Gastrocnemius medialis (tissue), 4 donors: ENCODE data around the gene LRMDA.

Experiments used
- CTCF ChIP-seq, 5 experiments: fragments of 450-650 bp in 3 of 5; fragments of 200-600 bp in 2 of 5; sonication (generic) in 2 of 5; IDR thresholded peaks in 4 of 5; conservative IDR thresholded peaks in 1 of 5; 1 replicate in 4 of 5; 2 replicates in 1 of 5; pipeline ENCODE4 v1.5.1; 2016 to 2019; ENCODE audit warnings: antibody characterized with exemption in 5 of 5, mild to moderate bottlenecking in 3 of 5, moderate library complexity in 3 of 5
- POLR2A ChIP-seq, 2 donors: fragments of 450-650 bp; IDR thresholded peaks; one replicate each; pipeline ENCODE4 v1.6.1; 2017; ENCODE audit warnings: antibody characterized with exemption in 2 of 2, mild to moderate bottlenecking in 2 of 2, moderate library complexity in 2 of 2

GRCh38 chr10:75508239-75508813, 76.9 kb downstream of the LRMDA start:
- TF ChIP-seq POLR2A (IDR thresholded peaks at IDR 0.05), result no peak
- no peak for TF ChIP-seq CTCF (IDR thresholded peaks at IDR 0.05 in 4 of 5, conservative IDR thresholded peaks at IDR 0.05 in 1 of 5)
